HG03066 (cell line): ENCODE results near the gene CEP120.
"Not testable (repeated sequence)": the region's sequence is repeated elsewhere in the genome, so short reads cannot be mapped to it uniquely, and the experiment has no call there.

ENCODE experiments used
- ATAC-seq: cut with Tn5 transposase; IDR thresholded peaks from one replicate; pipeline ENCODE4 v1.9.1; 2021; ENCODE audit warnings: low read depth; ENCODE audit not compliant: unreplicated experiment

Gene CEP120

DNA sequence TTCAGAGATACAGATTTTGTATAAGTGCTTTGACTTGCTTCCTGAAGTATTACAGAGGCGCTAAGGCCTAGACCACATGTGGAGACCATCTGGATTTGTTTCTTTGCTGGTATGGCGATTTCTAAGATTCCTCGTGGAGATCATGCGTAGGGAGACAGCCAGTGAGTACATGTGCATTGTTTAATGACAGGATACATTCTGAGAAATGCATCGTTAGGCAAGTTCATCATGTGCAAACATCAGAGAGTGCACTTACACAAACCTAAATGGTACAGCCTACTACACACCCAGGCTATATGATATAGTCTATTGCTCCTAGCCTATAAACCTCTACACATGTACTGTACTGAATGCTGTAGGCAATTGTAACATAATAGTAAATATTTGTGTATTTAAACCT is 16.5 kb upstream of the CEP120 start:
- no peak for ATAC-seq

DNA sequence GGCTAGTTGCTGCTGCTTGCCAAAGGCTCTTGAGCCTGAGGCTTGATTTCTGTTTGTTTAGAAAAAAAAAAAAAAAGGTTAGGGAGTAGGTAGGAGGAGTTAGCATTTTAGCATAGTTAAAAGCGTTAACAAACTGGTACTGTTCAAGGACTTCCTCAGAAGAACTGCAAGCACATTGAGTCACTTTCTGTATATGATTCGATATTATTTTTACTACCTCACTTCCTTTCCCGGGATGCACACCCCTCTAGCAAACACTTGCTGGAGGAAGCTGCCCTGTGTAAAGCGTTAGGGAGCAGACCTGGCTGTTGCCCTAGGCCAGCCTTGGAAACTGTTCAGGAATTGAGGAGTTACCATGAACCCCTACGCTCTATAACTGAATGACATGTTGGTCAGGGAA is 15.7 kb upstream of the CEP120 start:
- no peak for ATAC-seq

GRCh38 chr5:123438244-123438643 is 15.0 kb upstream of the CEP120 start:
- peak; percentile 59 for ATAC-seq

DNA sequence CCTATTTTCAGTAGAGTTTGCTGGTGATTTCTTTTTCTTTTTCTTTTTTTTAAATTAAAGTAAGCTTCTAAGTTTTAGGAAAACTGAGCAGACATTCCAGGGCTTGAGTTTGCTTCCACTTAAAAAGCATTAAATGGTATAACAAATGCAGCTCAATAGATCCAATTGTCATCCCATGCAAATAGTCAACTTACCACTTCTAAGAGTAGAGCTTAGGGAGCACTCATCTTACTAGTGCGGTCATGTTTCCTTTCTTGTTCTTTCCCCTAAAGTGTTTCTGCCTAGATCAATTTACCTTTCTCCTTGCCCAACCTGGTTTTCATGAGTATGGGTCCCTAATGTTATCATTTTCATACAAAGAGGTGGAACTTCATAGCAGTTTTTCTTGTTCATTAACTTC is 13.0 kb upstream of the CEP120 start:
- ATAC-seq, result no peak

DNA sequence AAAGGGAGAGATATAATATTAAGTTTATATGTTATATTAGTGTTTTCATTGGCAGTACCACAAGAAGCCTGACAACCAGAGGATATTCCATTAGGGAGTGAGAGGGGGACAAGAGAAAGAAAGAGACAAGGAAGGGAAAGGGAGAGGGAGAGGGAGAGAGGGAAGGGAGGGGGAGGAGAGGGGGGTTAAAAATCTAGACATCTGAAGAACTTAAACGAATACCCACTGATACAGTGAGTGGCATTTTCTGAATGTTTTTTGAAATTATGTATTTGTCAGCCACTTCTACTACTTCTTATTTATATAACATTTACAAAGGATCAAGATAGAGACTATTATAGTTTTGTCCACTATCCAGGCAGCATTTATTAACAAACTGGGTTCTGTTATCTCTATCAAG is 11.6 kb upstream of the CEP120 start:
- ATAC-seq, result no peak

- ATAC-seq, result no peak
Observed at GRCh38 chr5:123433596-123433995, 10.4 kb upstream of the CEP120 start.

DNA sequence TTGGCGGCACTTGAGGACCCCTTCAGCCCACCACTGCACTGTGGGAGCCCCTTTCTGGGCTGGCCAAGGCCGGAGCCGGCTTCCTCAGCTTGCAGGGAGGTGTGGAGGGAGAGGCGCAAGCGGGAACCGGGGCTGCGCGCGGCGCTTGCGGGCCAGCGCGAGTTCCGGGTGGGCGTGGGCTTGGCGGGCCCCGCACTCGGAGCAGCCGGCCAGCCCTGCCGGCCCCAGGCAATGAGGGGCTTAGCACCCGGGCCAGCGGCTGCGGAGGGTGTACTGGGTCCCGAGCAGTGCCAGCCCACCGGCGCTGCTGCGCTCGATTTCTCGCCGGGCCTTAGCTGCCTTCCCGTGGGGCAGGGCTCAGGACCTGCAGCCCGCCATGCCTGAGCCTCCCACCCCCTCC is 7.2 kb upstream of the CEP120 start:
- not testable (repeated sequence) for ATAC-seq

DNA sequence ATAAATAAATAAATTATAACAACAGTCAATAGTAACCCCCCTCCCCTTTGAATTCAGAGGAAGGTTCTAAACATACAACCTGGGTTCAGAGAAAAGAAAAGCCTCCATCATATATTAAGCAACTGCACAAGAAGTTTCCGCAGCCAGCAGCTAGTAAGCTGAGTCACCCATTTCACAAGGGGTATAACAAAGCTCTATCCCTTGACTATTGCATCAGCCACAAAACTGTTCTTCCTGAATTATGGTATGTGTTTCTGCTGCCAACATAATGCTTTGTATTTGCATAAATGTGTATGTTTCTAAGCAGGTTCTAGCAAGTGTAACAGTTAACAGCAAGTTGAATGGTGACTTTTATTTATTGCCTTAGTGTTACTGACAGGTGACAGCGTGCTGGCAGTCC is 6.8 kb upstream of the CEP120 start:
- ATAC-seq, result no peak

- no peak for ATAC-seq
Observed at GRCh38 chr5:123429221-123429954, 6.2 kb upstream of the CEP120 start.

DNA sequence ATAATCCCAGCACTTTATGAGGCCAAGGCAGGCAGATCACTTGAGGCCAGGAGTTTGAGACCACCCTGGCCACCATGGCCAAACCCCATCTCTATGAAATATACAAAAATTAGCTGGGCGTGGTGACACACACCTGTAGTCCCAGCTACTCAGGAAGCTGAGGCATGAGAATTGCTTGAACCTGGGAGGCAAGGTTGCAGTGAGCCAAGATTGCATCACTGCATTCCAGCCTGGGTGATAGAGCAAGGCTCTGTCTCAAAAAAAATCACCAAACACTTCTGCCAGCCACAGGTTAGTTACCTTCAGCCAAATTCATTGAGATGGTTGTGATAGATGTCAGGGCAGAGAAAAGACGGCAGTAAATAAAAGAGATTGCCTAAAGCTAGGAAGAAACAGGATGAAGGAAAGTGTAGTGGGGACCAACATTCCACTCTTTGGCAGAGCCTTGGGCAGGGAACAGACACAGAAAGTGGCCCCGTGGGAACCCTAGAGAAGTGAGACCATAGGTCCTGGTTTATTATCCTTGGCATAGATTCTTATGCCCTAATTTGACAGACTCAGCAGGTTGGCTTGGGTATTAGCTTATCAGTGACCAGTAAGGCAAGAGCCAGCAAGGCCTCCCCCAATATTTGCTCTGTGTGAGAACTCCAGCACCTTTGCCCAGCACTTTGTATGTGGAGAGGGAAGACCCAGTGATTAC is 5.5 kb upstream of the CEP120 start:
- ATAC-seq, result no peak

GRCh38 chr5:123427281-123427680 is 4.1 kb upstream of the CEP120 start:
- no peak for ATAC-seq

DNA sequence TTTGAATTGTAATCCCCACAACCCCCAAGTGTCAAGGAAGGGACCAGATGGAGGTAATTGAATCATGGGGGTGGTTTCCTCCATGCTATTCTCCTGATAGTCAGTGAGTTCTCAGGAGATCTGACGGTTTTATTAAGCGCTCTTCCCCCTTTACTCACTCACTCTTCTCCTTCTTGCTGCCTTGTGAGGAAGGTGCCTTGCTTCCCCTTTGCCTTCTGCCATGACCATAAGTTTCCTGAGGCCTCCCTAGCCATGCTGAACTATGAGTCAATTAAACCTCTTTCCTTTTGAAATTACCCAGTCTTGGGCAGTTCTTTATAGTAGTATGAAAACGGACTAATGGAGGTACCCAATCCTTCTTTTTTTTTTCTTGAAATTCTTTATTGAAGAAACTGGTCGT is 2.2 kb upstream of the CEP120 start:
- ATAC-seq, result no peak

- peak; percentile 17 for ATAC-seq
Observed at GRCh38 chr5:123422433-123423277, 548 bp downstream of the CEP120 start.

GRCh38 chr5:123421773-123422172 is 1.4 kb downstream of the CEP120 start:
- no peak for ATAC-seq

DNA sequence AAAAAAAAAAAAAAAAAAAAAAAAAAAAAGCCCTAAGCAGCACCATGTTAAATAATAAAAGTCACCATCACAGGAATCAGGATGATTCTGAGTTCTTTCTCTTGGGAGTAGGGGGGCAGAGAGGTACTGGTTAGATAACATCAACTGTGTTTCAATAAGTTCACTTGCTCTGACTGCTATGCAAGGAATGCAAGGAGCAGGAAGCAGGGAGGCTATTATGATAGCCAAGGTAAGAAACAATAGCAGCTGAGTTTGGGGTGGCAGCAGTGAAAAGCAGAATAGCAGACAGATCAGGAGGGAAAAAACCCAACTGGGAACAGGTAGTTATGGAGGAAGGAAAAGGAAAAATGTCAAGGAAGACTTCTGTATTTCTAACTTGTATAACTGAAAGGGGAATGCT is 8.2 kb downstream of the CEP120 start:
- ATAC-seq, result no peak

- ATAC-seq, result no peak
Observed at GRCh38 chr5:123412206-123412605, 11.0 kb downstream of the CEP120 start.

DNA sequence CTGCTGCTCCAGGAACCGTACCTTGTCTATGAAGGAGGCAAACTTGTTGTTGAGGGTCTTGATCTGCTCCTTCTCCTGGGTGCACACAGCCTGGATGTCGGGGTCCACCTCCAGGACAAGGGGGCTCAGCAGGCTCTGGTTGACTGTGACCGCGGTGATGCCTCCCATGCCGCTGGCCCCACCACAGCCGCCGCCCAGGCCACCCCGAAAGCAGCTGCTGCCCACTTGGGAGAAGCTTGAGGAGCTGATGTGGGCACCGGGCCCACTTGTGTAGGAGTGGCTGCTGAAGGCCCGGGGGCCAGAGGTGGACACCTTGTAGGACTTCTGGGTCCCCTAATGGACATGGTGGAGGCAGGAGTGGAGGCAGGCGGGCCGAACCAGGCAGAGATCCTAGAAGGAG is 21.2 kb downstream of the CEP120 start:
- ATAC-seq, result not testable (repeated sequence)

GRCh38 chr5:123401320-123401719 is 21.9 kb downstream of the CEP120 start:
- no peak for ATAC-seq

DNA sequence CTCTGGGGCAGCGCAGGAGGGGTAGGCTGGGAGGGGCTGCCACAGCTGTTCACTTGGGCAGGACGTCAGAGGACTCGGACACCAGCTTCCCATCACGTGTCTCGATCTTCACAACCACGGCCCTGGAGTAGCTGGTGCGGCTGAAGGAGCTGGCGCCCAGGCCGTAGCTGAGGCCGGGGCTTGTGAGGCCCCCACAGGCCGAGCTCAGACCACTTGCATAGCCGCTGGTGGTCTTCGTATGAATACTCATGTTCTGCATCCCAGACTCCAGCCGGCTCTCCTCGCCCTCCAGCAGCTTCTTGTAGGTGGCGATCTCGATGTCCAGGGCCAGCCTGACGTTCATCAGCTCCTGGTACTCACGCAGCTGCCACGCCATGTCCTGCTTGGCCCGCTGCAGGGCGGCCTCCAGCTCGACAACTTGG is 22.3 kb downstream of the CEP120 start:
- not testable (repeated sequence) for ATAC-seq

GRCh38 chr5:123398058-123398733 is 25.0 kb downstream of the CEP120 start:
- ATAC-seq, result no peak

- no peak for ATAC-seq
Observed at GRCh38 chr5:123397538-123397937, 25.7 kb downstream of the CEP120 start.
